Gastrocnemius medialis (tissue), 4 donors: Measurements from ENCODE around the gene ZNF526. TPM values are rescaled to one million over a fixed set of nuclear protein-coding genes. Genes with fewer than 3 reads are reported as not detected.

Source experiments
- ATAC-seq, 2 donors: fragments of 150-250 bp; one replicate each; pipeline ENCODE4 v1.9.1; 2016
- DNase-seq, 2 donors: peaks; one replicate each; pipeline ENCODE4 v3.0.0-alpha.2; 2019
- H3K27ac ChIP-seq, 4 donors: fragments of 200-600 bp; sonication (generic); 1 replicate in 1 of 4; 2 replicates in 3 of 4; pipeline ENCODE4 v1.5.1; 2016 to 2018; ENCODE audit warnings: mild to moderate bottlenecking in 2 of 4, moderate library complexity in 1 of 4
- H3K27me3 ChIP-seq, 3 donors: fragments of 200-600 bp; sonication (generic) in 2 of 3; 1 replicate in 1 of 3; 2 replicates in 2 of 3; pipeline versions ENCODE4 v1.5.1 to v1.6.0; 2016 to 2019; ENCODE audit warnings: mild to moderate bottlenecking in 1 of 3, moderate library complexity in 1 of 3
- H3K36me3 ChIP-seq, 2 donors: fragments of 200-600 bp; sonication (generic) in 1 of 2; one replicate each; pipeline ENCODE4 v1.5.1; 2017 to 2018
- H3K4me1 ChIP-seq, 2 donors: fragments of 200-600 bp; sonication (generic) in 1 of 2; one replicate each; pipeline ENCODE4 v1.5.1; 2016 to 2017; ENCODE audit warnings: mild to moderate bottlenecking in 2 of 2
- H3K4me3 ChIP-seq, 4 donors: fragments of 200-600 bp; sonication (generic) in 3 of 4; 1 replicate in 1 of 4; 2 replicates in 3 of 4; pipeline ENCODE4 v1.5.1; 2016 to 2019; ENCODE audit warnings: mild to moderate bottlenecking in 2 of 4
- H3K9me3 ChIP-seq, 3 donors: fragments of 200-600 bp; sonication (generic) in 2 of 3; 1 replicate in 1 of 3; 2 replicates in 2 of 3; pipeline ENCODE4 v1.5.1; 2016 to 2019
- POLR2A ChIP-seq, 2 donors: fragments of 450-650 bp; IDR thresholded peaks; one replicate each; pipeline ENCODE4 v1.6.1; 2017; ENCODE audit warnings: antibody characterized with exemption in 2 of 2, mild to moderate bottlenecking in 2 of 2, moderate library complexity in 2 of 2
- in situ Hi-C, 4 donors: fragments of 200-750 bp; cut with MboI; loops; one replicate each; pipeline versions ENCODE4 v1.15.0 to v1.8.0; 2017; ENCODE audit warnings: low sequenced_read_pairs in 4 of 4
- intact Hi-C: fragments of 100-400 bp; cut with DNase I; formaldehyde crosslinking; loops from one replicate; pipeline ENCODE4 v1.15.1; 2023; ENCODE audit warnings: low total_unique reads
- total RNA-seq, 4 donors: library from RNA; depleted of rRNA; stranded (reverse); fragments of >200 nt; gene quantifications; one replicate each; pipeline versions ENCODE4 v1.1.0 to v1.2.3, GENCODE V29; 2016
- TF ChIP-seq, protein P1 (sequence below), 5 experiments: fragments of 450-650 bp in 3 of 5; fragments of 200-600 bp in 2 of 5; sonication (generic) in 2 of 5; IDR thresholded peaks in 4 of 5; conservative IDR thresholded peaks in 1 of 5; 1 replicate in 4 of 5; 2 replicates in 1 of 5; pipeline ENCODE4 v1.5.1; 2016 to 2019; ENCODE audit warnings: antibody characterized with exemption in 5 of 5, mild to moderate bottlenecking in 3 of 5, moderate library complexity in 3 of 5

The ZNF526 gene
- total RNA-seq, result 1 to 10 TPM; 3.3 to 5.8 (median 4.9) TPM

GRCh38 chr19:42219812-42220750 is at the start of gene ZNF526:
ZNF526 (plus strand) TSS chr19:42220312; CDS start chr19:42224404, 4,092 bp downstream.
- peak; percentile 68 to 79 for TF ChIP-seq POLR2A (IDR thresholded peaks at IDR 0.05)
- TF ChIP-seq, protein P1, sequence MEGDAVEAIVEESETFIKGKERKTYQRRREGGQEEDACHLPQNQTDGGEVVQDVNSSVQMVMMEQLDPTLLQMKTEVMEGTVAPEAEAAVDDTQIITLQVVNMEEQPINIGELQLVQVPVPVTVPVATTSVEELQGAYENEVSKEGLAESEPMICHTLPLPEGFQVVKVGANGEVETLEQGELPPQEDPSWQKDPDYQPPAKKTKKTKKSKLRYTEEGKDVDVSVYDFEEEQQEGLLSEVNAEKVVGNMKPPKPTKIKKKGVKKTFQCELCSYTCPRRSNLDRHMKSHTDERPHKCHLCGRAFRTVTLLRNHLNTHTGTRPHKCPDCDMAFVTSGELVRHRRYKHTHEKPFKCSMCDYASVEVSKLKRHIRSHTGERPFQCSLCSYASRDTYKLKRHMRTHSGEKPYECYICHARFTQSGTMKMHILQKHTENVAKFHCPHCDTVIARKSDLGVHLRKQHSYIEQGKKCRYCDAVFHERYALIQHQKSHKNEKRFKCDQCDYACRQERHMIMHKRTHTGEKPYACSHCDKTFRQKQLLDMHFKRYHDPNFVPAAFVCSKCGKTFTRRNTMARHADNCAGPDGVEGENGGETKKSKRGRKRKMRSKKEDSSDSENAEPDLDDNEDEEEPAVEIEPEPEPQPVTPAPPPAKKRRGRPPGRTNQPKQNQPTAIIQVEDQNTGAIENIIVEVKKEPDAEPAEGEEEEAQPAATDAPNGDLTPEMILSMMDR (IDR thresholded peaks at IDR 0.05 in 4 of 5, conservative IDR thresholded peaks at IDR 0.05 in 1 of 5), result no peak
- H3K9me3 ChIP-seq, result no peaks in the 10 kb centered on the region
- peaks cover 35 to 46% of the 10 kb centered on the region in 2 donors for H3K4me1 ChIP-seq
- intact Hi-C loops, result loop anchor here (1.0 to 10.0 kb wide), 2 partner anchors 22 to 355 kb away; partner anchors contain the start of genes GSK3A and RPS19
- no peaks in the 10 kb centered on the region for H3K27me3 ChIP-seq
- H3K4me3 ChIP-seq, result peak within 1 kb of the TSS; percentile 71 to 90 (median 88)
- ATAC-seq, result peak; percentile 83 to 84
- peak; percentile 96 to 98 for DNase-seq
- in situ Hi-C loops, result no loop called here
- H3K36me3 ChIP-seq, result peaks cover 0 to 14% of the 10 kb centered on the region in 2 donors
- peak within 1 kb of the TSS; percentile 86 to 97 (median 94) for H3K27ac ChIP-seq

DNA sequence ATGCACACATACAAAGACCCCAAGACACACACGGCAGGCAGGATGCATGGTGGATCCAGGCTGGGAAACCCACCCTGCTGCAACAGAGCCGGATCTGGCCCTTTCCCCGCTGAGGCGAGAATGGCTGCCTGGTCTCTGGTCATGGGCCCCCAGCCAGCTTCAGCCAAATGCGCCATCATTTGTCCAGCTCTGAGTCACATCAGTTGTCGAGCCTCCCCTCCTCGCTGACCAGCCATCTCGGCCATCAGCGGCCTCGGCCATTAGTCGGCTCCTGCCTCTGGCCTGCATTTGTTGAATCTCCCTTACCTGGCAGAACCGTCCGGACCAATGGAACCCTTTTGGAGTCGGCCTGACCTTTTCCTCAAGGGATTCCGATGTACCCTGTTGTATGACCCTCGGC is 49.4 kb upstream of the ZNF526 start:
- H3K27me3 ChIP-seq, result peaks cover 13 to 27% (median 22%) of the 10 kb centered on the region in 3 donors
- ATAC-seq (no peak), DNase-seq (no peak)
- H3K36me3 ChIP-seq, result no peaks in the 10 kb centered on the region
- no peaks in the 10 kb centered on the region for H3K9me3 ChIP-seq
- H3K27ac ChIP-seq, result no peak overlapping the region
- no peak overlapping the region for H3K4me3 ChIP-seq
- H3K4me1 ChIP-seq, result peaks cover under 1 to 1% of the 10 kb centered on the region in 2 donors
- in situ Hi-C loops, result no loop called here
- TF ChIP-seq POLR2A (IDR thresholded peaks at IDR 0.05), result no peak
- TF ChIP-seq, protein P1 (IDR thresholded peaks at IDR 0.05 in 4 of 5, conservative IDR thresholded peaks at IDR 0.05 in 1 of 5), result no peak
- intact Hi-C loops, result no loop called here

GRCh38 chr19:42172261-42172660 is 47.9 kb upstream of the ZNF526 start:
- no peaks in the 10 kb centered on the region for H3K9me3 ChIP-seq
- DNase-seq, result no peak
- TF ChIP-seq, protein P1 (IDR thresholded peaks at IDR 0.05 in 4 of 5, conservative IDR thresholded peaks at IDR 0.05 in 1 of 5), result no peak
- no peak for TF ChIP-seq POLR2A (IDR thresholded peaks at IDR 0.05)
- peaks cover 7 to 9% of the 10 kb centered on the region in 2 donors for H3K4me1 ChIP-seq
- H3K4me3 ChIP-seq, result no peak overlapping the region
- intact Hi-C loops (no loop called here), in situ Hi-C loops (no loop called here)
- no peaks in the 10 kb centered on the region for H3K36me3 ChIP-seq
- H3K27ac ChIP-seq, result no peak overlapping the region
- H3K27me3 ChIP-seq, result peaks cover 22 to 37% (median 31%) of the 10 kb centered on the region in 3 donors
- no peak for ATAC-seq

- Histone ChIP-seq H3K4me3 (no peak overlapping the region), H3K36me3 (no peaks in the 10 kb centered on the region), H3K9me3 (no peaks in the 10 kb centered on the region), H3K27me3 (peaks cover 37 to 51% (median 46%) of the 10 kb centered on the region in 3 donors), H3K4me1 (peaks cover 7 to 9% of the 10 kb centered on the region in 2 donors), H3K27ac (no peak overlapping the region)
- TF ChIP-seq, protein P1 (IDR thresholded peaks at IDR 0.05 in 4 of 5, conservative IDR thresholded peaks at IDR 0.05 in 1 of 5), result no peak
- no peak for TF ChIP-seq POLR2A (IDR thresholded peaks at IDR 0.05)
- ATAC-seq (no peak), DNase-seq (no peak)
- intact Hi-C loops (no loop called here), in situ Hi-C loops (no loop called here)
These were observed 46.4 kb upstream of the ZNF526 start for GRCh38 chr19:42173695-42174094.
